GM19438 (cell line): Measurements from ENCODE around the gene TOMM6.
"Not testable (repeated sequence)": the region's sequence is repeated elsewhere in the genome, so short reads cannot be mapped to it uniquely, and the experiment has no call there.

Experiments used
- ATAC-seq: cut with Tn5 transposase; IDR thresholded peaks from one replicate; pipeline ENCODE4 v1.9.1; 2021; ENCODE audit warnings: low read depth; ENCODE audit not compliant: unreplicated experiment

Gene TOMM6

DNA sequence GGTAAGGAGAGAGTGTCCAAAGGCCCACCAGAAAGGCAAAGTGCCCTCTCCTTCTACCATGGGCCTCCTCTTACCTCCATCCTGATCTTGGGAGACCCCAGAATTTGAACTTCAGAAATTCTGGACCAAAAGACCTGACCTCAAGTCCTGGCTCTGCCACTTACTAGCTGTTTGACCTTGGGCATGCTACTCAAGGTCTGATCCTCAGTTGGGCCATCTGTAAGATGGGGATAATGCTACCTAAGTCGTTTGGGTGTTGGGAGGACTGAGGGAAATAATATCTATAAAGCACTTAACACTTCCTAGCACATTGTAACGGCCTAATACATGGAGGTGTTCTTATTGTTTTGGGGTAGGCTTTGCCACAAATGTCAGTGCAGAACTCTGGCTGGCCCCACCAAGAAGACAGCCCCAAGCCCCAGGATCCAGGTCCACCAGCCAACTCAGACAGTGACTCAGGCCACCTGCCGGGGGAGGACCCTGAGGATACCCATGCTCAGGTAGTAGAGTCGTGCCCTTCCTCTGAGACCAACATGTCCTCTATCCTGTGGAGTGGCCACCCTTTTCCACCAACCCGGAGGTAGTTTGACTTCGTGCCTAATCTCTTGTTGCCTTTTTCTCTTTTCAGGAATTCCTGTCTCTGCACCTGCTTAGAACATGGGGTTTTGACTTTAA is 4.3 kb upstream of the TOMM6 start:
- no peak for ATAC-seq

DNA sequence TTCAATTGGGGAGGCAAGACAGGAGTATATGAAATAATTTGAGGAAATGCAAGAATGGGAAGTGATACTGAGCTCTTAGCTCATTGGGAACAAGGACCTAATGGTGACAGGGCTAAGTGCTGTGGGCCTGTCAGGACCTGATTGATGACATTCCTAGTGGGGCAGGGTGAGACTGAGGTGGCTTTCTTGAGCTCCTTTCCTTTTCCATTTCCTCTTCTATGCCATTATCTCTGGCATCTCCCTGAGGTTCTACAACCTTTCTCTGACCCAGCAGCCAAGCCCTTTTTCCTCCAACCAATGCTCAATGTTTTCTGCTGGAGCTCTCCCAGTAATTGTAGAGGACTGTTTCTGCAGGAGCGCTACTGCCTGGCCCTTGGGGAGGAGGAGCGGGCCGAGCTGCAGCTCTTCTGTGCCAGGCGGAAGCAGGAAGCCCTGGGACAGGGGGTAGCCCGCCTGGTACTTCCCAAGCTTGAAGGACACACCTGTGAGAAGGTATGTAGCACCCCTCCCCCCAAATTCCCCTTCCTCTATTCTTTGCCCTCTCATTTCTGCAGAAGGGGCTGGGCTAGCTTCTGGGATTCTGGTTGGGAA is 2.8 kb upstream of the TOMM6 start:
- no peak for ATAC-seq

DNA sequence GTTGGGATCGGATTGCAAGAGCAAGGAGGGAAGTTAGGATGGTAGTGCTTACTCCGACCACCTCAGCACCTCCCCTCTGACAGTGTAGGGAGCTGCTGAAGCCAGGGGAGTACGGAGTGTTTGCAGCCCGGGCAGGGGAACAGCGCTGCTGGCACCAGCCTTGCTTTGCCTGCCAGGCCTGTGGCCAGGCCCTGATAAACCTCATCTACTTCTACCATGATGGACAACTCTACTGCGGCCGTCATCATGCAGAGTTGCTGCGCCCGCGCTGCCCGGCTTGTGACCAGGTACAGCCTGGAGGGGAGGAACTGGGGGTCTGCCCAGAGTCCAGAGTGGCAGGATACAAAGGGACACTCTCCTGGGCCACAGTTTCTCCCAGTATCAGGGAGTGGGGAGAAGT is 2.2 kb upstream of the TOMM6 start:
- ATAC-seq = no peak

DNA sequence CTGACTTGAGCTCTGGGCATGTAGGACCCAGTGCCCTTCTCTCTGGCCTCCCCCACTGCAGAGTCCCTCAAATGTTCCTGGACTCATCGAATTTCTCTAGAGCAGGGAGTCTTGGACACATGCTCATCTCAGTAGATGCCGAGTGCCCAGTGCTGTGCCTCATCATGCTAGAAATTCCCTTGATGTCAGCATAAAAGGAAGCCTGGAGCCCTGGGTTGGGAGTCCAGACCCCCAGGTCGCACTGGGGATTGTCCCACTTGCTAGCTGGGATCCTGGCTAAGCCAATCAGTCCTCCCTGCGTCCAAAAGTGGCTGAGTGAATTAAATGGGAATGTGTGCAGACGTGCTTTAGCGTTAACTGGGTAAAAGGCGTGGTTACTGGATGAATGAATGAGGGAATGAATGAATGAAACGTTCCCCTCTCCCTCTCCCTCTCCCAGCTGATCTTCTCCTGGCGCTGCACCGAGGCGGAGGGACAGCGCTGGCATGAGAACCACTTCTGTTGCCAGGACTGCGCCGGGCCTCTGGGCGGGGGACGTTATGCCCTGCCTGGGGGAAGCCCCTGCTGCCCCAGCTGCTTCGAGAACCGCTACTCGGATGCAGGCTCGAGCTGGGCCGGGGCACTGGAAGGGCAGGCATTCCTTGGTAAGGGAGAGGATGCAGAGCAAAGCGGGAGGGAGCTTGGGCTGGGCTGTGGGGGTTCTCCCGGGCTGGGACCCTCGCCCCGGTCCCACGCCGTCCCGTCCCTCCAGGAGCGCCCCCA is 1.6 kb upstream of the TOMM6 start:
- ATAC-seq = no peak

DNA sequence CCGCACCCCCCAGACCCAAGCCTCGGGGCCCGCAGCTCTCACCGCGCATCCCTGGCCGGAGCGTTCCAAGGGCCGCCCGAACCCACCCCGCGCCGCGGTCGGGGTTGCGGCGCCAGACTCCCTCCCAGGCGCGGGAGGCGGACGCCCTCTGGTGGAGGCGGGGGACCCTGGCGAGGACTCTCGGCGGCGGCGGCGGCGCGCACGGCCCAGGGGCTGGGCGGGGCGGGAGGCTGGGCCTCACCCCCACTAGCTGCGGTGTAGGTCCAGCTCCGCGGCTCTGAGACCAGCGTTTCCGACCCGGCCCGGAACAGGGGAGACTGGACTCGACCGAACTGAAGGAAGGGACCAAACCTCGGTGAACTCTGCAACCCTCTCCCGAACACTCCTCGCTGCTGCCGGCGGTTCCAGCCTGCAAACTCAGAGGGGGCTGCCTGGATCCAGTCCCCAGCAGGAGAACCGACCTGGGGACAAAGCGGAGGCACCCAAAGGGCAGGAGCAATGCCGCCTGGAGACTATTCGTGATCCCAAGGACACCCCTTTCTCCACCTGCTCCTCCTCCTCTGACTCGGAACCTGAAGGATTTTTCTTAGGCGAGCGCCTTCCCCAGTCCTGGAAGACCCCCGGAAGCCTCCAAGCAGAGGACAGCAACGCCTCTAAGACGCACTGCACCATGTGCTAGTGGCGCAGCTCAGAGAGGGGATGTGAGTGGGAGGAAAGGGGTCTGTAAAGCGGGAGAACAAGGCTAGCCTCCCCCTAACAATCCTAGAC is 859 bp upstream of the TOMM6 start:
- peak; percentile 52 for ATAC-seq

DNA sequence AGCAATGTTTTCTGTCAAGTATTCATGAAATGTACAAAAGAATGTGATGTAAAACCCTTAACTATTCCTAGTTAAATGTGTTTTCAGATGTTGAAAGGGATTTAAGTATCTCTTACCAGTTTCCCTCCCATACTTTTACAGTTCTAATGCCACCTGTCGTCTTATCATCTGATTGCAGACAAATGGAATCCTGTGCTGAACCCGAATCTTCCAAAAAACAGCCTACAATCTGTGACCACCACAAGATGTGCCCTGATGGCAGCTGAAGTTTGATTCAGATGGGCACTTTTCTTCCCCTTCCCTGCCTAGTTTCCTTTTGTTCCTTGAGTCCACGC is 1.9 kb downstream of the TOMM6 start:
- no peak for ATAC-seq

DNA sequence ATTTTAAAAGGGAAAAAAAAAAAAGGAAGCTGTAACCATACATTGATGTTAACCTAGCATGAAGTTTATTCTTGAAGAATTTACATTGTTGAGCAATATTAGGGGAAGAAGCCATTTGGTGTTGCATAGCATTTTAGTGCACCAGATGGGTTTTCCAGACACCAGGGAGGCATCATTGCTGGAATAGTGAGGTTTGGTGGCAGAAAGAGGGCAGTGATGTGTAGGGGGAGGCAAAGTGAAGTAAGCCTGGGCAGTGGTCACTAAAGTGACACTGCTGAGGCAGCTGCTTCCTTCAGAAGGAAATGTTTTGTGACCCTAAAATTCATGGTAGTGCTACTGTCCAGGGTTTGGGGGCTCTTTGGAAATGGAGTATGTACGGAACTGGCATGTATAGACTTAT is 2.6 kb downstream of the TOMM6 start:
- no peak for ATAC-seq

DNA sequence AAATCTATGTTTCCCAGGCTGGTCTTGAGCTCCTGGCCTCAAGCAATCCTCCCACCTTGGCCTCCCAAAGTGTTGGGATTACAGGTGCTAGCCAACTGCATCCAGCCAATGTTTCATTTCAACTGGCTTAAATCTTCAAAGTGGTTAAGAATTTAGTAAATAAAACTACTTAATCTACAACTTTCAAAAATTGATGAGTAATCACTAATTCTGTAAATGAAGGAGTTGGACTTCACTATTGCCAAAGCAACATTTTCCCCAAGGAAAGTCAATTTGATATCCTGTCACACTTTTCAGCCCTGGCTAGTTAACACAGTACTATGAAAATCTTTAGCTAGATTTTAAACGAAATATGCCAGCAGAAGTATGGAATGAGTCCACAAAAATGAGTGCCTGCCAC is 3.8 kb downstream of the TOMM6 start:
- no peak for ATAC-seq

DNA sequence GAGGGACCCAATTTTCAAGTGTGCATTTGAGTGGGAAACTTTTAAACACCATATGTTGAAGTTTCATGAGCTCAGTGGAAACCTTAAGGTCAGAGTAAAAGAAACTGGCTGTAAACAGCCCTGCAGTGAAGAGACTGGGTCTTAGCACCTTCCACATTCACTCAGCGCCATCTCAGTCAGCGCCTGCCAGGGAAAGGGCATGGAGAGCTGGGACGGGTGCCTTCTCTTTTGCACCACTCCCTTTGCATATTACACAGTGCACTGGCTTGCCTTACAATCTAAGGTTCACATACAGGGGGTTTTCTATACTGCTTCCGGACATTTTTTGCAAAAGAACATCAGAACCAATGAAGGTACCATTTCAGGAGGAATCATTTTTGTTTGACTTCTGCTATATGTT is 4.5 kb downstream of the TOMM6 start:
- no peak for ATAC-seq

DNA sequence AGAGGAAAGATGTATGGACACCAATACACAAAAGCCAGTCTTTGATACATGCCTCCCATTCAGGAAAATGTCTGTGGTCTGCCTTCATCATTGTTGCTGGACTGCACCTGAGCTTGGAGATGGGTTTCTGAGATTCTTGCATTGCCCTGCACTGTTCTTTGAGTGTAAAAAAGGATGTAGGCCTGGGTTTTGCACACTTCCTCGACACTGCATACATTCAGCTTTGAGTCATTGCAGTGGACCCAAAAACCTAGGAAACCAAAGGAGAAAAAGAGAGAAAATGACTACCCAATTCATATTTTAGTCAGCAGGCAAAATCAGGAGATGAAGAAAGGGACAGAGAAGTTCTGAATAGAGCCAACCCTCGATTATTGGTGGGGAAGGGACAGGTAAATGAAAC is 9.0 kb downstream of the TOMM6 start:
- ATAC-seq = no peak

DNA sequence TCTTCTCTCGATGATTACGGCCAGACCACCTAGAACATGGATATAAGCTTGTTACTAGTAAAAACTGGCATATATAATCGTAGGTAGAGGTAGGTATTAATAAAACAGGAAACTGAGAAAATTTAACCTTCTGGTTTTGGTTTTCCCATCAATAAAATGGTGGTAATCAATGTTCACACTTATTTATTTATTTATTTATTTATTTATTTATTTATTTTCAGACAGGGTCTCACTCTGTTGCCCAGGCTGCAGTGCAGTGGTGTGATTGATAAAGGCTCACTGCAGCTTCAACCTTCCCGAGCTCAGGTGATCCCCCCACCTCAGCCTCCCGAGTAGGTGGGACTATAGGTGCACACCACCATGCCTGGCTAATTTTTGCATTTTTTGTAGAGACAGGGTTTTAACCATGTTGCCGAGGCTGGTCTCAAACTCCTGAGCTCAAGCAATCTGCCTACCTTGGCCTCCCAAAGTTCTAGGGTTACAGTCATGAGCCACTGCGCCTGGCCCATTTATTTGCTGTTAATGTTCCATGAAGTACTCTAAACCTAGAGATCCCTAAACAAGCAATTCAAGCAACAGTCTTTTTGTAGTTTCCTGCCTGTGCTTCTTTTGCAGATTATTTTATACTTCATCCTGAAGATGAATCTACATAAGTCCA is 11.5 kb downstream of the TOMM6 start:
- no peak for ATAC-seq

DNA sequence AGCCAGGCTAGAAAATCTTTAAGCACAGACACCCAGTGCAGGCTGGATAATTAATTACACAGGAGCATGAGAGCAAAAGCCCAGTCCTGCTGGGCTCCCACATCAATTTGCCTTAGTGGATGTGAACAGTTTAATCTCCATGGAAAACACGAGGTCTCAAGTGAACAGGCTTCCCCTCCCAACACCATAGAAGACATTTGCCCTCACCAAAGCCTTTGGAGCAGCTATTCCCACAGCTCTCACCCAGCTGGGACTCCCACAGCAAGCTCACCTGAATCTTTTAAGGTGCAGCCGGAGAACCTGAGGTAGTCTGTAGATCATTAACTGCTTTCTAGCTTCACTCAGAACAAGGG is 12.0 kb downstream of the TOMM6 start:
- no peak for ATAC-seq

DNA sequence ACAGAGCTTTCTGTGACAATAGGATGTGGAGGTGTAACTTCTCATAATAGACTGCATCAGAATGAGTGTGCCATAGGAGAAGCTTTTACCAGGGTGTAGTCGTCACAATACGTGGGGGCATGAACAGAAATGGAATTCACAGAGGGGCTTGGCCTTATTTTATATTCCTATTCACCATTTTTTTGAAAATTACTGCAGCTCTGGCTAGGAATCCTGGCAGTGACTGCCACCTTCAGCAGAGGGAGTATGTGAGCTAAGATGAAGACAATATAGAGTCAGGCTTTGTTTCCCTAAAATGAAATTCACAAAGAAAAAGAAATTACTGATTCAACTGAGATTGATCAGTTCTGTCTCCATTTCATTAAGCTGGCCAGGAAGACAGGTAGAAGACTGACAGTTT is 13.9 kb downstream of the TOMM6 start:
- ATAC-seq = no peak

DNA sequence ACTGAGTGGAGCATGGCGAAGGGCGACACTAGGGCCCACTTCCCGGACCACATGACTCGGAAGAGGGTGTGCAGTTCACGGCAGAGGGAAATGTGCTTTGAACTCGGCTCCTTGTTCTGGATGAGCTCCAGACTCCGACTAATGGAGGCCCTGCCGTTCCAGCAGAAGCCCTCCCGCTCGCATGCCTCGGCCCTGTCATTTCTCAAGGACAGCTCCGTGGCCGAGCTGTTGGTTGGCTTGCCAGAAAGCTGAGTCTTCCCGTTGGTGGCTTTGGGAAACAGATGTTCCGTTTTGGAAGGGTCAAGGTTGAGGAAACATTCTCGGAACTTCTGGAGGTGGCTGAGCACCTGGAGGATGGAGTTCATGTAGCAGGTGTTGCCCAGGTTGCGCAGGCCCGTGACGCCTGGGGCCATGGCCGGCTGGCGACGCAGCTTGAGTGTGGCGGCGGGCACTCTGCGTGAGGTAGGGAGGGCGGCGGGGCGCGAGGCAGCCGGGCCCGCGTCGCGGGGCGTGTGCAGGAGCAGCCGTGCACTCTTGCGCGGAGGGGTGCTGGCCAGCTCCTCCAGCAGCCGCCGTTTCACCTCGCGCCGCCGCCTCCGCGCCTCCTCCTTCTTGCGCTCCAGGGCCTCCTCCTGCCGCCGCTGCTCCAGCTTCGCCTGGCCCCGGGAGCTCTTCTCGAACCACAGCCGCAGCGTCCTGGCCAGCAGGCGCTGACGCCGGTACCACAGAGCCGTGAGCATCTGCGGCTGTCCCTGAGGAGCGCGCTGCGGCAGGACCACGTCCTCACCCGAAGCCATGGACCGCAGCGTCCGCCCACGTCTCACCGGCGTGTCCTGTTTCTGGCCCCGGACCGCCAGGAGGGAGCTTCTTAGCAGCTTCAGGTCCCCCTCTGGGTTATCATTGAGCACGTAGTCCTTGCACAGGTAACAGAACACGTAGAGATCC is 18.6 kb downstream of the TOMM6 start:
- no peak for ATAC-seq

DNA sequence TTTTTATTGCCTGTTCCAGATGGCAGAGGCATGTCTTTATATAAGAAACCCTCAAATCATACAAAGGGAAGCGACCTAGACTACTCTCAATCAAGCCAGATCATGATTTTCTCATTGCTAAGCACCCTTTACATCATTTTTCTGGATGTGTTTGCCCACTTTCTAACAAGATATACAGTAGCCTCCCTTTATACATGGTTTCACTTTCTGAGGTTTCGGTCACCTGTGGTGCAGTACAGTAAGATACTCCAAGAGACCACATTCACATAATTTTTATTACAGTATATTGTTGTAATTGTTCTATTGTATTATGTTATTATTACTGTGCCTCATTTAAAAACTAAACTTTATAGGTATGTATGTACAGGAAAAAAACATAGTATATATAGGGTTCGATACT is 23.6 kb downstream of the TOMM6 start:
- no peak for ATAC-seq

DNA sequence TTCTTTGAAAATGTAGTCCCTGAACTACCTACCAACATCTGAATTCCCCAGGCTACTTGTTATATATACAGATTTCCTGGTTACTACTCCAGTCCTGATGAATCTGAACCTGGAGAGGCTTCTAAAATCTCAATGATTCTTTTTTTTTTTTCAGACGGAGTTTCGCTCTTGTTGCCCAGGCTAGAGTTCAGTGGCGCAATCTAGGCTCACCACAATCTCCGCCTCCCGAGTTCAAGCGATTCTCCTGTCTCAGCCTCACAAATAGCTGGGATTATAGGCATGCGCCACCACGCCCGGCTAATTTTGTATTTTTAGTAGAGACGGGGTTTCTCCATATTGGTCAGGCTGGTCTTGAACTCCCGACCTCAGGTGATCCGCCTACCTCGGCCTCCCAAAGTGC is 24.5 kb downstream of the TOMM6 start:
- not testable (repeated sequence) for ATAC-seq

DNA sequence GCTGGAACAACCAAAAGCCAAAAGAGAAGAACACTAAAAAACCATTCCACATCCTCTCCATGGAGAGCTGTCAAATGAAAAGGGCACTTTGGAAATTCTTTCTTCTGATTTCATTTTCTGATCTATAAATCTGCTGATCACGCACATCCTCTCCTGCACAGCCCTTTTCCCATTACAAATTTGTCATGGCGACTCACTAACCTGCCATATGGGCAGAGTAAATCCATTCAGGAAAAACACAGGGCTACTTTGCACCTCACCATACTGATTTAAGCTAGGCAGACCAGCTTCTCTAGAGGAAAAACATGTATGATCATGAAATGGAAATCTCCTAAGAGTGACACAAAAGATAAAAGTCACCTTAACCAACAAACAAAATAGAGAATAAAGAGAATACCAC is 26.0 kb downstream of the TOMM6 start:
- no peak for ATAC-seq

DNA sequence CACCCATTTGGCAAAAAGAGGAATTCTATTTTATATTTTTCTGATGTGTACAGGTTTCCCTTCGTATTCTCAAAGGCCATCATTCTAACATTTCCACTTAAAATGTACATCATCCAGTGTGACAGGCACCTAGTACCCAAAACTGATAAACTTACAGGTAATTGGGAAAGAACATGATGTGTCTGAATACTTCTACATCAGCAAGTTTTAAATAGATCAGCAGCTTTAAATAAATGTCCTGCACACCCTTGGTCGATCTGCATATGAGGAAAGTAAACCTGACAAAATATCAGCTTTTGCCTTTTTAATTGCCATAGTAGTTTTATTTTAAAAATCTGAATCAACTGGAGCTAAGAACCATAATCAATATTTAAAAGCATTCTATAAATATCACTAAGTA is 26.5 kb downstream of the TOMM6 start:
- no peak for ATAC-seq

DNA sequence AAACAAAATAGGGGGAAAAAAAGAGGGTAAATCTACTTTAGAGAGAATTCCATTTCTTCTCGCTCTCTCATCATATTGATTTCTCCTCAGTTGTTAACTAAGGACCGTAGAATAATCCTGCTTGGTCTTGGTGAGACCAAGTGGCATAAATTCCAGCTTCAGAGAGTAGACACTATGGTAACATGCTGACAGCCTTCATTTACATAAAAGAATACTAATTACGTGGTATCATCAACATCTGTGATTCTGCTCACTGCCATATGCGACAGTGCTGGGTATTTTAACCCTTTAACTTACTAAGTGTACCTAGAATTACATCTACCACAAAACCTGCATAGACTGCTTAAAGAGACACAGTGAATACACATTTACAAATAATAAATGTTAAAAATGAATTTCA is 27.1 kb downstream of the TOMM6 start:
- no peak for ATAC-seq

DNA sequence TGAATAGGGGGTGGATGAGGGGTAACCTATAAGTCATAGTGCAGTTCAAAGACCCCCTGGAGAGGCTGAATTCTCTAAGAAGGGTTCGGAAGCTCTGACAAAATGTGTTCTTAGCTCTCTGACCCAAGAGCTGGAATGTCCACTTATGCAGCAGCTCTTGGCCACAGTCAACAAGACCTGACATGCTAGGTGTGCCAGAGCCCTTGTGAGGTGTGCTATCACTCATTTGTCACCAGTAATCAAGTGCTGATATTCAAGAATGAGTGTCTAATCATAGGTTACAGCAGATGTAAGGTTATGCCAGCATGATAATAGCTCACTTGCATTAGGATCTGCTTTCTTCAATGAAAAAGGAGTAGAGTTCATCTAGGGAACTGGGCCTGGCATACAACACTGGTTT is 28.1 kb downstream of the TOMM6 start:
- no peak for ATAC-seq
